Left lobe of liver (tissue), 2 donors: ENCODE data around the gene PPEF2. TPM values are rescaled to one million over a fixed set of nuclear protein-coding genes. Genes with fewer than 3 reads are reported as not detected.
A peak's percentile ranks its signal among the peaks of the same experiment; 100 is the strongest.
"Not testable (repeated sequence)": the region's sequence is repeated elsewhere in the genome, so short reads cannot be mapped to it uniquely, and the experiment has no call there.

Source experiments
- ATAC-seq: fragments of 200-7000 bp; cut with Tn5 transposase; one replicate; pipeline ENCODE4 v1.9.1; 2020; ENCODE audit warnings: mild to moderate bottlenecking, moderate library complexity
- DNase-seq: peaks from one replicate; pipeline ENCODE4 v3.0.0-alpha.2; 2020; ENCODE audit warnings: low spot score
- total RNA-seq: library from RNA; stranded (reverse); gene quantifications from one replicate; pipeline ENCODE4 v1.2.1, GENCODE V29; 2021
- donor health status: DM: no; HTN: no; CAD: no; lungs with moderate emphysema.
- donor health status: DM: no; HTN: yes; CAD: no.

PPEF2 gene, protein sequence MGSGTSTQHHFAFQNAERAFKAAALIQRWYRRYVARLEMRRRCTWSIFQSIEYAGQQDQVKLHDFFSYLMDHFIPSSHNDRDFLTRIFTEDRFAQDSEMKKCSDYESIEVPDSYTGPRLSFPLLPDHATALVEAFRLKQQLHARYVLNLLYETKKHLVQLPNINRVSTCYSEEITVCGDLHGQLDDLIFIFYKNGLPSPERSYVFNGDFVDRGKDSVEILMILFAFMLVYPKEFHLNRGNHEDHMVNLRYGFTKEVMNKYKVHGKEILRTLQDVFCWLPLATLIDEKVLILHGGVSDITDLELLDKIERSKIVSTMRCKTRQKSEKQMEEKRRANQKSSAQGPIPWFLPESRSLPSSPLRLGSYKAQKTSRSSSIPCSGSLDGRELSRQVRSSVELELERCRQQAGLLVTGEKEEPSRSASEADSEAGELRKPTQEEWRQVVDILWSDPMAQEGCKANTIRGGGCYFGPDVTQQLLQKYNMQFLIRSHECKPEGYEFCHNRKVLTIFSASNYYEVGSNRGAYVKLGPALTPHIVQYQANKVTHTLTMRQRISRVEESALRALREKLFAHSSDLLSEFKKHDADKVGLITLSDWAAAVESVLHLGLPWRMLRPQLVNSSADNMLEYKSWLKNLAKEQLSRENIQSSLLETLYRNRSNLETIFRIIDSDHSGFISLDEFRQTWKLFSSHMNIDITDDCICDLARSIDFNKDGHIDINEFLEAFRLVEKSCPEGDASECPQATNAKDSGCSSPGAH
- 0.05 TPM for total RNA-seq

DNA sequence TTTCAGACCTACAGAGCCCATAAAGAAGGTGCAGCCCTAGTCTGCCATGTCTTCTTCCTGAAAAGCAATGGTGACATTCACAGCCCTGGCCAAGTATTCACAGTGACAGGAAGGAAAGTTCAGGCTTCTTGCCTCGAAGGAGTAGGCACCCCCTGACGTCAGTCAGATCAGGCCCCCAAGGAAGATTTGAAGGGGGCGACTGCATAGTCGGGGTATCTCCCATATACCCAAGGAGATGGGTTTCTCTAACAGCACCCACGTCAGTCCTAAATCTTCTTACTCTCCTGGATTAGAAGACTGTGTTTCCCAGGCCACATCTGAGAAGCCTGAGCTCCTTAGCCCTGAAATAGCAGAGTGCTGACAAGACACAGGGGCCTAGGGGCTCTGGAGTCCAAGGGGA, at the start of gene PPEF2:
TSS of gene PPEF2 (minus strand) at position 101 of the 400 bp plus-strand sequence. CDS start 6,127 bp downstream, outside the sequence.
- DNase-seq: no peak
- ATAC-seq: no peak

DNA sequence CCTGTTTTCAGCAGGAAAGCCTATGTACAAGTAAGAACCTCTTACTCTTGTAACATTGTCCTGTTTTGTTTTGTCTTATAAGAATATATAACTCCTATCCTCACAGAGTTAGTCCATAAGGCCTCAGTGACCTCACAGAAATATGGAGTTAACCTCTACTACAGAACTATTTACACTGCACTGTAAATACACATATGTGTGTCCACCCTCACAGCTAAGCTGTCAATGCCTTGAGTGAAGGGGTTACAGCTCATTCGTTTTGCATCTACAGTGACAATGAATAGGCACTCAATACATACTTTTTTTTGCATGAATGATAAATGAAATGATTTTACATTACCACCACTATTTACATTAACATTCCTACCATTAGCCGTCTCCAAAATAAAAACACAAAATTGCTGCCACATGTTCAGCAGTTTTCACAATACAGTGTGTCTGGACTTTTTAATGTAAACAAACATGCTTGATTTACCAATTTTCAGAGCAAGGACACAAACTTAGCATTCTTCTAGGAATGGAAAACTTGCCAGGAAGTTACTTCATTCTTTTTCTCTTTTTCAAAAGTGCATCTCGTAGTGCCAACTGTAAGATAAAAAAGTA, 48.1 kb upstream of the PPEF2 start:
- DNase-seq (no peak), ATAC-seq (no peak)

DNA sequence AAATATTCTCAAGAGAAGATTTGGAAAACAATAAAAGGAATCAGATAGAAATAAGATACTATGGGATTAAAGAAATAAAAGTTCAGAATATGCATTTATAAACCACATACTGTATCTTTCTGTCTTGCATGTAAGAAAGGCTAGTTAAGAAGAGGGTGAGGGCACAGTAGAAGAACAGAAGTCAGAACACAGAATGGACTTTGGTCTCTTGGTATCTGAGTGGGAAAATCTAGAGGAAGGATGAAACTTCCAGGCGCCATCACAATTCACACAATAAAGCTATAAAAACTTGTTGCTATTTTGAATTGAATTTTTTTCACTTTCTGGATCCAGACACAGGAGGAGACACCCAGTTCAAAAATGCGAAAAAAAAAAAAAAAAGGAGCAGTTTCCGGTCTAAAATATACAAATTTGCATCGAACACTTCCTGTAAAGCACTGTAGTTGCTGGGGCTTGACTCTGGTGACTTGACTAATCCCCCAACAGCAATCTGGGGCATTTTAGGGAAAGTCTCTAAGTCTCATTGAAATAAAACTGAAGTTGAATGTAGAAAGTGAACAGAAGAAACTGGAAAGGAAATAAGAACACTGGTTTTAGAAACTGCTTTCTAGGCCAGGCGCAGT, 46.7 kb upstream of the PPEF2 start:
- DNase-seq (no peak), ATAC-seq (no peak)

DNA sequence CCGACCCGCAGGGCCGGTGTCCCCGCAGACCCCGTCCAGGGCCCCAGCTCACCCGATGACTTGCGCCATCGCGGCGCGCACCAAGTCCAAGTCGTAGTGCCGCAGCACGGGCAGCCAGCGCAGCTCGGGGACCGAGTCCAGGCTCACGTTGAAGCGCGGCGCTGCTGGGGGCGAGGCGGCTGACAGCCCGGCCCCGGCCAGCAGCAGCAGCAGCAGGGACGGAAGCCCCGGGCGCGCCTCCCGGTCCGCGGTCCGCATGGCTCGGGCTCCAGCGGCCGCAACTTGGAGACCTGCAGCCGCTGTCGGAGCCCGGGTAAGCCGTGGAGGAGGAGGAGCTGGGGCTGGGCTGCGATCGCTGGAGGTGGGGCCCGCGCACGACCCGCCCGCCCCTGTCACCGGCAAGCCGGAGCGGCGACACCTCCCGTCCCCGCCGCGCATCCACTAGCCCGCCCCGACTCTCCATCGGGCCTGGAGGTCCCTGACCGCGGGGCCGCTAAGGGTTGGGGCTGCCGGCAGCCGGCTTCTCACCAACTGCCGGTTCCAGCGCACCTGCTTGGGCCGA, 38.5 kb upstream of the PPEF2 start, which contains the start of gene NAAA:
TSS of gene NAAA (minus strand) at position 322 of the 562 bp plus-strand sequence. CDS start at position 258, 64 bp downstream.
- ATAC-seq: peak; percentile 94
- peak; percentile 92 for DNase-seq

DNA sequence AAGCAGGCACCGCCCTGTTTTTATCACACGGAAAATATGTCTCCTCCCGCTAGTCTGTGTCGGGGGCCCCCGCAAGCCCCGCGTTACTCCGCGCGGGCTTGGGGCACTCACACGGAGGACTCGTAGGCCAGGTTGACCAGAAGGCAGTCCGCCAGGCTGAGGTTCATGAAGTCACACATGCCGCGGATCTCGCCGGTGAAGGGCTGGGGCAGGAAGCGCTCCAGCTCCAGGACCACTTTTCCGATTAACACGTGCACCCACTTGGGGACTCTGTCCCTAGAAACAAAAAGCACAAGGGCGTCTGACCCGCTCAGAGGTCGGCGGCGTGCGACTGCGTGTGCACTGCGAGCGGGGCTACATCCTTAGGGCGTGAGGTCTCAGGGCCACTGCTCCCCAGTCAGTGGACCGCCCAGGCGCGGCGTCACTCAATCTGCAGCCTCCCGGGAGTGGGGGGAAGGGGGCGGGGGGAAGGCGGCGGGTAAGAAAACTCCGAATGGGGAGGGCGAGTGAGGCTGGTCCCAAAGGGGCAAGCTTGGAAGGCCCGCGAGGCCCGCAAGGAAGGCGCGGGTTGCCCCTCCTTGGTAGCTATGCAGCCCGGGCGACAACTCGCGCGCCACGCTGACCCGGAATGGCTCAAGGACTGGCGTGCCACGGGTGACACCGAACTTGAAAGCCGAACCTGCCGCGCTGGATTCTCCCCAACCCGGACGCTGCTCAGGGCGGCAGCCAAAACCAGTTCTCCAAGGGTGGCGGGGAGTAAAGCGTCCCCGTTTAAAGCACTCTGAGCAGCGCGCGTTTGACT, 37.8 kb upstream of the PPEF2 start:
- ATAC-seq: peak; percentile 75

GRCh38 chr4:75935628-75936027, 33.4 kb upstream of the PPEF2 start:
- ATAC-seq (no peak), DNase-seq (no peak)

More for the DNA sequence above, 37.8 kb upstream of the PPEF2 start:
- peak; percentile 79 for DNase-seq

DNA sequence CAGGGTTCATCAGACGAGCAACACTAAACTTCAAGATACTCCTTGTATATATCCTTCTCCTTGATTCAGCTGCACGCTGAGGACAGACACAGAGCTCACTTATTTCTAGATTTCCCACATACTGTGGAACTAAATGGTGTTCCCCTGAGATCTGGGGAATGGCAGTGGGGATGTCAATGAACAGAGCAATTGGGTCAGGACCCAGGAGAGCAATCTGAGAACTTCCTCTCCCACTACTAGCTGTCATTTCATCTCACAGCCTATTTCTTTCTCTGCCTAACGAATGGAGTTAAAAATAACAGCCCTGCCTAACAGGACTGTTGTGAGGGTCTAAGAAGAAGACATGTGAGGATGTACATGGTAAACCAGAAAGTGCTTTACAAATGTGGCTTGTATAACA, 27.9 kb upstream of the PPEF2 start:
- DNase-seq: no peak
- no peak for ATAC-seq

DNA sequence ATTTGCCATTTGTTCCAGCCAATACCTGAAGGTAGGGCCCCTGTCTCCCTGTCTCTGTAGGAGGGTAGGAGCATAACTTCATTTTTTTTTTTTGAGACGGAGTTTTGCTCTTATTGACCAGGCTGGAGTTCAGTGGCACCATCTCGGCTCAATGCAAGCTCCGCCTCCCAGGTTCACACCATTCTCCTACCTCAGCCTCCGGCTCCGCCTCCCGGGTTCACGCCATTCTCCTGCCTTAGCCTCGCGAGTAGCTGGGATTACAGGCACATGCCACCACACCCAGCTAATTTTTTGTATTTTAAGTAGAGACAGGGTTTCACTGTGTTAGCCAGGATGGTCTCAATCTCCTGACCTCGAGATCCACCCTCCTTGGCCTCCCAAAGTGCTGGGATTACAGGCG, 22.7 kb upstream of the PPEF2 start:
- DNase-seq, ATAC-seq: not testable (repeated sequence)

- ATAC-seq: no peak
- no peak for DNase-seq
These were observed 22.1 kb upstream of the PPEF2 start for GRCh38 chr4:75924309-75924827.

- peak; percentile 77 for ATAC-seq
- DNase-seq: no peak
These were observed 20.3 kb upstream of the PPEF2 start for GRCh38 chr4:75922588-75922987.

- DNase-seq: no peak
- no peak for ATAC-seq
These were observed 19.7 kb upstream of the PPEF2 start for GRCh38 chr4:75921910-75922309.

GRCh38 chr4:75920327-75920726, 18.1 kb upstream of the PPEF2 start:
- DNase-seq: no peak

DNA sequence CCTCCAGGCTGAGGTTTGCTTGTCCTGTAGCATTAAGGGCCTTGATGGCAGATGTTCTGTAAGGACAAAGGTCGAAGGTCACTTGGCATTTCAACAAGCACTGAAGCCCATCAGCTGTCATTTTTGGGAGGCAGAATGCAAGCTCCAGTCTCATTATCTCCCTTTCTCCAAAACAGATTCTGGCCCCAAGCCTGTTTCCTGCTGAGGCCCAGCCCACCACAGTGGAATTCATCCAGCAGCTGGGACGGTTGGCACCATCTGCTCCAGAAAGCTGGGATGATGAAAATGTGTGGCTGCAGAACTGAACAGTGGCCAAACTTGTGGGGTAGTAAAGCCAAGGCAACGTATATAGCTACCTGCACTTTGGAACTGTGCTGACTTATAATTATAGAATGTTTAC, 17.7 kb upstream of the PPEF2 start:
- ATAC-seq: peak; percentile 72

More at GRCh38 chr4:75920327-75920726, 18.1 kb upstream of the PPEF2 start:
- ATAC-seq: no peak

DNA sequence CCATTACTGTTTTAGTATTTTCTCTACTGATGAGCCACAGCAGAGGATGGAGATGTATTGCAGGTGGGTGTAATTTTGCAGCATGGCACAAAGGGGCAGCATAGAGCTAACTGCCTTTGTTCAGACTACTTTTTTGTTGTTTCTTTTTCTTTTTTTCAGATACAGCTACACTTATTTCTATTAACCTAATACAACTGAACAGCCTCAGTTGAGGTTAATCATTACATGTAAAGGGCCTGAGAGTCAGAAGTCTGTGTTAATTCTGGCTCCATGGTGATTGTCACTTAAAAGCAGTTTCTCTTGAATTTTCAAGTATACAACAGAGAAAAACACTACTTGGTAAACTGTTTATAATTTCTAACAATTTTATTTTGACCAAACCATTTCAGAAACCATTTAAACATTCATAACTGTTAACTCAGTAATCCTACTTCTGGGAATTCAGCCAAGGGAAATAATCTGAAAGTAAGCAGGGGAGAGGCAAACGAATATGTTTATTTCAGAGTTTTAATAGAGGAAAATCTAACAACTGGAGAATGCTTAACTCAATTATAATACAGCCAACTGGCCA, 13.9 kb upstream of the PPEF2 start:
- peak; percentile 88 for ATAC-seq
- no peak for DNase-seq

More for the DNA sequence above, 17.7 kb upstream of the PPEF2 start:
- DNase-seq: peak; percentile 87

- DNase-seq: no peak
- ATAC-seq: no peak
These were observed 10.7 kb upstream of the PPEF2 start for GRCh38 chr4:75912968-75913367.

DNA sequence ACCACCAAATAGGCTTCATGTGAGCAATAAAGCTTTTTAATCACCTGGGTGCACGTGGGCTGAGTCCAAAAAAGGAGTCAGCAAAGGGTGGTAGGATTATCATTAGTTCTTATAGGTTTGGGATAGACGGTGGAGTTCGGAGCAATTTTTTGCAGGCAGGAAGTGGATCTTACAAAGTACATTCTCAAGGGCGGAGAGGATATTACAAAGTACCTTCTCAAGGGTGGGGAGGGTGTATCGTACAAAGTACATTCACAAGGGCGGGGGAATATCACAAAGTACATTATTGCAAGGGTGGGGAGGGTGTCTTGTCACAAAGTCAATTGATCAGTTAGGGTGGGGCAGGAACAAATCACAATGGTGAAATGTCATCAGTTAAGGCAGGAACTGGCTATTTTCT, 8.6 kb upstream of the PPEF2 start:
- DNase-seq, ATAC-seq: not testable (repeated sequence)

DNA sequence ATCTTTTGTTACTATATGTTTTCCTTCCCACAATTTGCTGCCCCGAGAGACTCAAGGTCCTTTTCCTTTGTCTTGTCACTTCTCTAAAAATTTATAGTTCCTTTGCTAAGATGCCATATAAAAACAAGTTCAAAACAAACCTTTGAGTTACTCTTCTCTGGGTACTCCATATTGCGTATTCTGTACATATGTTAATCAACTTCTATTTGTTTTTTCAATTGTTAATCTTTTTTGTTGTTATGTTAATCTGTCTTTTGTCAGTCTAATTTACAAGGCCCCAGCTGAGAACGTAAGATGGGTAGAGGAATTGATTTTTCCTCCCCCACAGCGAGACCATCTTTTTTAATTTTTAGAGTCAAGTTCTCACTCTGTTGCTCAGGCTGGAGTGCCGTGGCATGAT, 7.2 kb upstream of the PPEF2 start:
- DNase-seq: no peak
- no peak for ATAC-seq

DNA sequence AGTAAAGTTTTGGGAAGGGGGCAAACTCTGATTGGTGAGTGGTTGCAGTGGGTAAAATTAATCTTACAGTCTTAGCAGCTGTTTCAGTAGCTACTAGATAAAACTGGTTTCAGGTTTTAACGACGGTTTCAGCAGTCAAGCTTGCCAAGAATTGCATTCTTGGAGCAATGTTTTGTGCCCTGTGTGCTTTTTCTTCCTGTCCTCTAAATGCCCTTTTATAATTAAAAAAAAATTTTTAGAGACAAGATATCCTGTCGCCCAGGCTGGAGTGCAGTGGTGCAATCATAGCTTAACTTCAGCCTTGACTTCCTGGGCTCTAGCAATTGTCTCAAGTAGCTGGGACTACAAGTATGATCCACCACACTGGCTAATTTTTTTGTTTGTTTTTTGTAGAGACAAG, 6.3 kb upstream of the PPEF2 start:
- DNase-seq (no peak), ATAC-seq (no peak)

DNA sequence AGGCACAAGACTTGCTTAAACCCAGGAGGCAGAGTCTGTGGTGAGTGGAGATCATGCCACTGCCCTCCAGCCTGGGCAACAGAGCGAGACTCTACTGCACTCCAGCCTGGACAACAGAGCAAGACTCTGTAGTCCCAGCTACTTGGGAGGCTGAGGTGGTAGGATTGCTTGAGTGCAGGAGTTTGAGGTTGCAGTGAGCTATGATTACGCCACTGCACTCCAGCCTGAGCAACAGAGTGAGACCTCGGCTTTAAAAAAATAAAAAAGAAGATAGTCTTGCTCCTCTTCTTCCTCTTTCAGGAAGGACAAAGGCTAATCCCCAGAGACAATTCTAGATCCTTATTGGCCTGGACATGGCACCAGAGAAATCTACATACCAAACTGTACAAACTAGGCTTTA, 5.7 kb upstream of the PPEF2 start:
- DNase-seq (peak; percentile 12), ATAC-seq (peak; percentile 23)
